GM21786 (cell line): ENCODE data around the gene SLC7A9.
"Not testable (repeated sequence)": the region's sequence is repeated elsewhere in the genome, so short reads cannot be mapped to it uniquely, and the experiment has no call there.

ENCODE experiments used
- ATAC-seq: cut with Tn5 transposase; IDR thresholded peaks from one replicate; pipeline ENCODE4 v1.9.1; 2021; ENCODE audit not compliant: unreplicated experiment

SLC7A9 gene

GRCh38 chr19:32802840-32803239 is 66.7 kb downstream of the SLC7A9 start:
- no peak for ATAC-seq

GRCh38 chr19:32800754-32801153 is 68.8 kb downstream of the SLC7A9 start:
- ATAC-seq: no peak

GRCh38 chr19:32800191-32800590 is 69.4 kb downstream of the SLC7A9 start:
- no peak for ATAC-seq

- ATAC-seq: no peak
Measured at GRCh38 chr19:32798201-32798600, 71.4 kb downstream of the SLC7A9 start.

- no peak for ATAC-seq
Measured at GRCh38 chr19:32789429-32789828, 80.1 kb downstream of the SLC7A9 start.

GRCh38 chr19:32787895-32788294 is 81.7 kb downstream of the SLC7A9 start:
- ATAC-seq: not testable (repeated sequence)

- not testable (repeated sequence) for ATAC-seq
Measured at GRCh38 chr19:32787161-32787813, 82.3 kb downstream of the SLC7A9 start.

DNA sequence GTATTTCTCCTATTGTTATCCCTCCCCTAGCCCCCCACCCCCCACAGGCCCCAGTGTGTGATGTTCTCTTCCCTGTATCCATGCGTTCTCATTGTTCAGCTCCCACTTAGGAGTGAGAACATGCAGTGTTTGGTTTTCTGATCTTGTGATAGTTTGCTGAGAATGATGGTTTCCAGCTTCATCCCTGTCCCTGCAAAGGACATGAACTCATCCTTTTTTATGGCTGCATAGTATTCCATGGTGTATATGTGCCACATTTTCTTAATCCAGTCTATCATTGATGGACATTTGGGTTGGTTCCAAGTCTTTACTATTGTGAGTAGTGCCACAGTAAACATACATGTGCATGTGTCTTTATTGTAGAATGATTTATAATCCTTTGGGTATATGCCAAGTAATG is 87.5 kb downstream of the SLC7A9 start:
- not testable (repeated sequence) for ATAC-seq

- no peak for ATAC-seq
Measured at GRCh38 chr19:32781280-32781679, 88.3 kb downstream of the SLC7A9 start.
